SK-N-SH (cell line): ENCODE data around the gene FGD3. TPM values are rescaled to one million over a fixed set of nuclear protein-coding genes. Genes with fewer than 3 reads are reported as not detected.

Experiments used
- CTCF ChIA-PET: fragments of 300-600, 350-600 bp; formaldehyde crosslinking; extraction: SDS; loops from one replicate; lab custom pipeline; 2021; lab: Yijun Ruan, JAX
- POLR2A ChIA-PET: fragments of 350-600 bp; sonication (Branson Sonifier 250); formaldehyde crosslinking; extraction: SDS; loops from one replicate; lab custom pipeline; 2020; ENCODE audit warnings: antibody characterized with exemption, inconsistent platforms; lab: Yijun Ruan, JAX
- DNase-seq: peaks from one replicate; pipeline ENCODE4 v3.0.0; 2012
- H2AFZ ChIP-seq: fragments of 200-600 bp; sonication (generic); 2 replicates; pipeline ENCODE4 v1.8.1; 2016; ENCODE audit warnings: antibody characterized with exemption, mild to moderate bottlenecking, low read depth
- H3F3A ChIP-seq: fragments of 200-600 bp; sonication (generic); replicated peaks from 2 replicates; pipeline ENCODE3; 2016; ENCODE audit warnings: antibody characterized with exemption, mild to moderate bottlenecking; ENCODE audit not compliant: insufficient read depth
- H3K27ac ChIP-seq, 2 experiments: fragments of 200-500 bp in 1 of 2; fragments of 200-600 bp in 1 of 2; sonication (Bioruptor generic) in 1 of 2; sonication (generic), shearing (Covaris generic) in 1 of 2; 2 replicates each; pipeline versions ENCODE4 v1.5.1 to v1.6.1; 2014 to 2016; ENCODE audit warnings: low read depth in 2 of 2, inconsistent platforms in 1 of 2, low read length in 1 of 2, mild to moderate bottlenecking in 1 of 2, mixed read lengths in 1 of 2
- H3K27me3 ChIP-seq: fragments of 200-600 bp; sonication (generic), shearing (Covaris generic); 2 replicates; pipeline ENCODE4 v1.6.1; 2016; ENCODE audit warnings: mixed run types; ENCODE audit not compliant: insufficient read depth
- H3K36me3 ChIP-seq, 2 experiments: fragments of 200-500 bp in 1 of 2; fragments of 200-600 bp in 1 of 2; sonication (Bioruptor generic) in 1 of 2; sonication (generic) in 1 of 2; replicated peaks in 1 of 2; 2 replicates each; pipeline versions ENCODE3 to v1.5.1; 2014 to 2016; ENCODE audit warnings: low read length in 1 of 2, mild to moderate bottlenecking in 1 of 2; ENCODE audit not compliant: insufficient read depth in 2 of 2, control insufficient read depth in 1 of 2
- H3K4me1 ChIP-seq, 2 experiments: fragments of 200-500 bp in 1 of 2; fragments of 200-600 bp in 1 of 2; sonication (Bioruptor generic) in 1 of 2; sonication (generic), shearing (Covaris generic) in 1 of 2; 2 replicates each; pipeline versions ENCODE4 v1.5.1 to v1.6.1; 2014 to 2016; ENCODE audit warnings: low read depth in 1 of 2, low read length in 1 of 2, mixed run types in 1 of 2; ENCODE audit not compliant: insufficient read depth in 2 of 2, control insufficient read depth in 1 of 2
- H3K4me2 ChIP-seq: fragments of 200-600 bp; sonication (generic), shearing (Covaris generic); 2 replicates; pipeline ENCODE4 v1.6.1; 2017; ENCODE audit warnings: mixed run types
- H3K4me3 ChIP-seq, 2 experiments: fragments of 200-500 bp in 1 of 2; fragments of 200-600 bp in 1 of 2; sonication (Bioruptor generic) in 1 of 2; sonication (generic), shearing (Covaris generic) in 1 of 2; 2 replicates each; pipeline versions ENCODE4 v1.5.1 to v1.8.1; 2014 to 2016; ENCODE audit warnings: low read depth in 2 of 2, inconsistent platforms in 1 of 2, low read length in 1 of 2, mild to moderate bottlenecking in 1 of 2, mixed read lengths in 1 of 2, moderate library complexity in 1 of 2
- H3K79me2 ChIP-seq: fragments of 200-600 bp; sonication (generic); 2 replicates; pipeline ENCODE4 v1.8.1; 2017; ENCODE audit warnings: mild to moderate bottlenecking; ENCODE audit not compliant: insufficient read depth
- H3K9ac ChIP-seq: fragments of 200-600 bp; sonication (generic); 2 replicates; pipeline ENCODE4 v1.6.1; 2017; ENCODE audit warnings: mixed run types
- H3K9me2 ChIP-seq: fragments of 200-600 bp; sonication (generic); 2 replicates; pipeline ENCODE4 v1.6.1; 2017; ENCODE audit warnings: mixed run types
- H3K9me3 ChIP-seq: fragments of 200-600 bp; sonication (generic); 2 replicates; pipeline ENCODE4 v1.6.1; 2017; ENCODE audit warnings: mixed run types, mild to moderate bottlenecking, moderate library complexity
- H4K20me1 ChIP-seq: fragments of 200-600 bp; sonication (generic); 2 replicates; pipeline ENCODE4 v1.6.1; 2017; ENCODE audit warnings: mild to moderate bottlenecking, mixed run types; ENCODE audit not compliant: insufficient read depth
- CHD2 ChIP-seq: fragments of 150-350 bp; IDR thresholded peaks from 2 replicates; pipeline ENCODE4 v1.6.1; 2018; ENCODE audit warnings: low read length; ENCODE audit not compliant: partially characterized antibody
- EP300 ChIP-seq, 2 experiments: IDR thresholded peaks; 2 replicates each; pipeline versions ENCODE4 v1.4.0 to v1.6.1; 2012; ENCODE audit warnings: borderline replicate concordance in 1 of 2, low read depth in 1 of 2, low read length in 1 of 2
- EZH2phosphoT487 ChIP-seq: fragments of 200-600 bp; sonication (generic); IDR thresholded peaks from 2 replicates; pipeline ENCODE4 v1.6.1; 2017; ENCODE audit warnings: low read depth, mixed run types, mild to moderate bottlenecking, antibody characterized with exemption, moderate library complexity, borderline replicate concordance
- FOSL2 ChIP-seq: IDR thresholded peaks from 2 replicates; pipeline ENCODE4 v1.4.0; 2012; ENCODE audit warnings: low read depth, mild to moderate bottlenecking, moderate library complexity, borderline replicate concordance
- JUND ChIP-seq: IDR thresholded peaks from 2 replicates; pipeline ENCODE4 v1.4.0; 2012
- MXI1 ChIP-seq: IDR thresholded peaks from 2 replicates; pipeline ENCODE4 v1.6.1; 2012; ENCODE audit warnings: mild to moderate bottlenecking, low read depth, low read length, improper control_type of control experiment
- NFIC ChIP-seq: IDR thresholded peaks from 2 replicates; pipeline ENCODE4 v1.4.0; 2012; ENCODE audit warnings: borderline replicate concordance
- POLR2AphosphoS5 ChIP-seq: IDR thresholded peaks from 2 replicates; pipeline ENCODE4 v1.6.1; 2012; ENCODE audit warnings: low read depth, low read length
- RCOR1 ChIP-seq: fragments of 150-350 bp; IDR thresholded peaks from 2 replicates; pipeline ENCODE4 v1.6.1; 2017; ENCODE audit warnings: antibody characterized with exemption, low read length
- RFX5 ChIP-seq: IDR thresholded peaks from 2 replicates; pipeline ENCODE4 v1.6.1; 2012; ENCODE audit warnings: mild to moderate bottlenecking, improper control_type of control experiment, low read length
- TAF1 ChIP-seq: IDR thresholded peaks from 2 replicates; pipeline ENCODE4 v1.6.1; 2012; ENCODE audit warnings: low read depth, mild to moderate bottlenecking, low read length, moderate library complexity, borderline replicate concordance
- TCF12 ChIP-seq: IDR thresholded peaks from 2 replicates; pipeline ENCODE4 v1.4.0; 2012
- TEAD4 ChIP-seq: IDR thresholded peaks from 2 replicates; pipeline ENCODE4 v1.4.0; 2012; ENCODE audit warnings: mild to moderate bottlenecking, borderline replicate concordance; ENCODE audit not compliant: insufficient read depth
- WGBS: methylation state at CpG from one replicate; pipeline ENCODE4 v1.1.6; 2017; ENCODE audit warnings: low lambda C conversion rate; 5-methylcytosine and 5-hydroxymethylcytosine counted together
- polyA plus RNA-seq, 3 experiments: library from polyadenylated mRNA; depleted of rRNA; stranded (reverse); fragments of >200 nt; gene quantifications; 2 replicates each; pipeline ENCODE4 v1.2.3, GENCODE V29; 2012
- TF ChIP-seq, protein P1 (sequence below): IDR thresholded peaks from 2 replicates; pipeline ENCODE4 v1.4.0; 2012; ENCODE audit warnings: low read depth, borderline replicate concordance
- TF ChIP-seq, protein P2 (sequence below): fragments of 150-350 bp; IDR thresholded peaks from 2 replicates; pipeline ENCODE4 v1.6.1; 2017; ENCODE audit warnings: antibody characterized with exemption, low read length, low read depth, borderline replicate concordance
- TF ChIP-seq, protein P3 (sequence below): IDR thresholded peaks from 2 replicates; pipeline ENCODE4 v1.6.1; 2012; ENCODE audit warnings: mild to moderate bottlenecking, low read depth, low read length, moderate library complexity
- TF ChIP-seq, protein P4 (sequence below): IDR thresholded peaks from 2 replicates; pipeline ENCODE4; 2012
- TF ChIP-seq, protein P5 (sequence below): fragments of 150-350 bp; IDR thresholded peaks from 2 replicates; pipeline ENCODE4 v1.6.1; 2016; ENCODE audit warnings: mild to moderate bottlenecking, low read depth, low read length
- TF ChIP-seq, protein P6 (sequence below): IDR thresholded peaks from 2 replicates; pipeline ENCODE4 v1.4.0; 2012; ENCODE audit warnings: low read depth

Gene FGD3
- polyA plus RNA-seq, 1 of the 3 experiments (the other 2 are of a cell fraction), result not detected

DNA sequence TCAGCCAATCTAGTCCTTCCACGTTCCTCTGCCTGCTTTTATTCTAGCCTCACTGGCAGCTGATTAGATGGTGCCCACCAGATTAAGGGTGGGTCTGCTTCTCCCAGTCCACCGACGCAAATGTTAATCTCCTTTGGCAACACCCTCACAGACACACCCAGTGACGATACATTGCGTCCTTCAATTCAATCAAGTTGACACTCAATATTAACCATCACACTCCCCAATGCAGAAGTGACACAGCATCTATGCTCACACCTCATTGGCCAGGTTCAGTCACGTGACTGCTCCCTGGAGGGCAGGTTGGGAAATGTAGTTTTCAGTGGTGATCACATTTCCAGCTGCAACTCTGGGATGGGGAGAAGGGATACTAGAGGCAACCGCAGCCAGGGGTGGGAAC is 124.1 kb downstream of the FGD3 start:
- Histone ChIP-seq H3F3A (no peaks in the 10 kb centered on the region), H3K4me3 (no peak overlapping the region), H2AFZ (no peak overlapping the region), H3K9ac (no peak overlapping the region), H3K27ac (peak overlapping the region in 1 of 2 experiments; percentile 77; a peak in 1 of 4 replicates), H3K4me1 (peaks cover 0 to 18% of the 10 kb centered on the region in 2 experiments; a peak in 1 of 4 replicates), H3K79me2 (no peaks in the 10 kb centered on the region), H3K9me2 (no peaks in the 10 kb centered on the region), H3K4me2 (no peak overlapping the region), H4K20me1 (no peaks in the 10 kb centered on the region), H3K27me3 (no peaks in the 10 kb centered on the region), H3K9me3 (no peaks in the 10 kb centered on the region), H3K36me3 (no peaks in the 10 kb centered on the region)
- peak; percentile 69 for DNase-seq
- ChIA-PET CTCF (interaction anchor here (0.6 kb wide), 1 partner anchor 24 kb away, joined by 3 read pairs; no protein-coding TSS in a partner anchor), POLR2A (no interaction called here)
- no peak for TF ChIP-seq TAF1
- no peak for TF ChIP-seq RCOR1
- TF ChIP-seq, protein P1, sequence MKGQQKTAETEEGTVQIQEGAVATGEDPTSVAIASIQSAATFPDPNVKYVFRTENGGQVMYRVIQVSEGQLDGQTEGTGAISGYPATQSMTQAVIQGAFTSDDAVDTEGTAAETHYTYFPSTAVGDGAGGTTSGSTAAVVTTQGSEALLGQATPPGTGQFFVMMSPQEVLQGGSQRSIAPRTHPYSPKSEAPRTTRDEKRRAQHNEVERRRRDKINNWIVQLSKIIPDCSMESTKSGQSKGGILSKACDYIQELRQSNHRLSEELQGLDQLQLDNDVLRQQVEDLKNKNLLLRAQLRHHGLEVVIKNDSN, result peak; percentile 91
- TF ChIP-seq JUND, result no peak
- TF ChIP-seq, protein P2, sequence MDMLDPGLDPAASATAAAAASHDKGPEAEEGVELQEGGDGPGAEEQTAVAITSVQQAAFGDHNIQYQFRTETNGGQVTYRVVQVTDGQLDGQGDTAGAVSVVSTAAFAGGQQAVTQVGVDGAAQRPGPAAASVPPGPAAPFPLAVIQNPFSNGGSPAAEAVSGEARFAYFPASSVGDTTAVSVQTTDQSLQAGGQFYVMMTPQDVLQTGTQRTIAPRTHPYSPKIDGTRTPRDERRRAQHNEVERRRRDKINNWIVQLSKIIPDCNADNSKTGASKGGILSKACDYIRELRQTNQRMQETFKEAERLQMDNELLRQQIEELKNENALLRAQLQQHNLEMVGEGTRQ, result peak; percentile 21; the same call in 1 of the 2 replicates
- TF ChIP-seq TCF12, result no peak
- 83% methylated on average over 6 of the region's 7 CpGs for WGBS

DNA sequence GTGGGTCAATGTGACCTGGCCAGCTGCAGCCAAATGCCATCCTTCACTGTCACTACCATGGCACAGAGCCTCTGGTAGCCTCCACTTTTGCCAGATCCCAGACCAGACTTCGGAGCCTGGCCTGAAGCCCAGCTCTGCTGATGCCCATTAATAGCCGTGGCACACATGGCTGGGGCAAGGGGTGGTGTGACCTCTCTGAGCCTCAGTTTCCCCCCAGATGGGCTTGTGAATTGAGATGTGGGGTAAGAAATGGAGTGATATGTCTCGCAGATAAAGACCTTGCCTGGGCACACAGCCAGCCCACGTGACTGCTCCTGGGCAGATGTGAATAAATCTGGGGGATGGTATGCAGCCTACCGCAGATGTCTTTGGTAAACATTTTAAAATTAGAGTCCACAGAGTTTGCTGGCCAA is 125.1 kb downstream of the FGD3 start:
- ChIA-PET CTCF (interaction anchor here (1.0 kb wide), 1 partner anchor 37 kb away, joined by 4 read pairs; no protein-coding TSS in a partner anchor), POLR2A (interaction anchor here (0.6 kb wide), 1 partner anchor 380 kb away, joined by 3 read pairs; no protein-coding TSS in a partner anchor)
- H3K9me2 ChIP-seq, result no peaks in the 10 kb centered on the region
- no peaks in the 10 kb centered on the region for H3K27me3 ChIP-seq
- H3K36me3 ChIP-seq, result no peaks in the 10 kb centered on the region
- no peak overlapping the region for H3K9ac ChIP-seq
- no peak overlapping the region for H3K4me3 ChIP-seq
- no peaks in the 10 kb centered on the region for H3K79me2 ChIP-seq
- 8% methylated on average over 5 of the region's 5 CpGs for WGBS
- DNase-seq, result peak; percentile 74
- H3K9me3 ChIP-seq, result no peaks in the 10 kb centered on the region
- peaks cover 0 to 18% of the 10 kb centered on the region in 2 experiments; a peak in 1 of 4 replicates for H3K4me1 ChIP-seq
- H3F3A ChIP-seq, result no peaks in the 10 kb centered on the region
- H3K4me2 ChIP-seq, result no peak overlapping the region
- no peaks in the 10 kb centered on the region for H4K20me1 ChIP-seq
- no peak overlapping the region for H2AFZ ChIP-seq
- peak overlapping the region in 1 of 2 experiments; percentile 77; a peak in 2 of 4 replicates for H3K27ac ChIP-seq
- peak; percentile 30 for TF ChIP-seq CHD2
- no peak for TF ChIP-seq POLR2AphosphoS5
- TF ChIP-seq, protein P3, sequence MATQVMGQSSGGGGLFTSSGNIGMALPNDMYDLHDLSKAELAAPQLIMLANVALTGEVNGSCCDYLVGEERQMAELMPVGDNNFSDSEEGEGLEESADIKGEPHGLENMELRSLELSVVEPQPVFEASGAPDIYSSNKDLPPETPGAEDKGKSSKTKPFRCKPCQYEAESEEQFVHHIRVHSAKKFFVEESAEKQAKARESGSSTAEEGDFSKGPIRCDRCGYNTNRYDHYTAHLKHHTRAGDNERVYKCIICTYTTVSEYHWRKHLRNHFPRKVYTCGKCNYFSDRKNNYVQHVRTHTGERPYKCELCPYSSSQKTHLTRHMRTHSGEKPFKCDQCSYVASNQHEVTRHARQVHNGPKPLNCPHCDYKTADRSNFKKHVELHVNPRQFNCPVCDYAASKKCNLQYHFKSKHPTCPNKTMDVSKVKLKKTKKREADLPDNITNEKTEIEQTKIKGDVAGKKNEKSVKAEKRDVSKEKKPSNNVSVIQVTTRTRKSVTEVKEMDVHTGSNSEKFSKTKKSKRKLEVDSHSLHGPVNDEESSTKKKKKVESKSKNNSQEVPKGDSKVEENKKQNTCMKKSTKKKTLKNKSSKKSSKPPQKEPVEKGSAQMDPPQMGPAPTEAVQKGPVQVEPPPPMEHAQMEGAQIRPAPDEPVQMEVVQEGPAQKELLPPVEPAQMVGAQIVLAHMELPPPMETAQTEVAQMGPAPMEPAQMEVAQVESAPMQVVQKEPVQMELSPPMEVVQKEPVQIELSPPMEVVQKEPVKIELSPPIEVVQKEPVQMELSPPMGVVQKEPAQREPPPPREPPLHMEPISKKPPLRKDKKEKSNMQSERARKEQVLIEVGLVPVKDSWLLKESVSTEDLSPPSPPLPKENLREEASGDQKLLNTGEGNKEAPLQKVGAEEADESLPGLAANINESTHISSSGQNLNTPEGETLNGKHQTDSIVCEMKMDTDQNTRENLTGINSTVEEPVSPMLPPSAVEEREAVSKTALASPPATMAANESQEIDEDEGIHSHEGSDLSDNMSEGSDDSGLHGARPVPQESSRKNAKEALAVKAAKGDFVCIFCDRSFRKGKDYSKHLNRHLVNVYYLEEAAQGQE, result no peak
- TF ChIP-seq, protein P4, sequence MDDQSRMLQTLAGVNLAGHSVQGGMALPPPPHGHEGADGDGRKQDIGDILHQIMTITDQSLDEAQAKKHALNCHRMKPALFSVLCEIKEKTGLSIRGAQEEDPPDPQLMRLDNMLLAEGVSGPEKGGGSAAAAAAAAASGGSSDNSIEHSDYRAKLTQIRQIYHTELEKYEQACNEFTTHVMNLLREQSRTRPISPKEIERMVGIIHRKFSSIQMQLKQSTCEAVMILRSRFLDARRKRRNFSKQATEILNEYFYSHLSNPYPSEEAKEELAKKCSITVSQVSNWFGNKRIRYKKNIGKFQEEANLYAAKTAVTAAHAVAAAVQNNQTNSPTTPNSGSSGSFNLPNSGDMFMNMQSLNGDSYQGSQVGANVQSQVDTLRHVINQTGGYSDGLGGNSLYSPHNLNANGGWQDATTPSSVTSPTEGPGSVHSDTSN, result peak; percentile 64
- TF ChIP-seq FOSL2, result no peak
- no peak for TF ChIP-seq TCF12
- no peak; the same call in 1 of the 2 replicates for TF ChIP-seq NFIC
- TF ChIP-seq EP300 (IDR thresholded peaks at IDR 0.05; ENCODE audit: borderline replicate concordance in 1 of 2, low read depth in 1 of 2, low read length in 1 of 2), result peak in 1 of 2 experiments; percentile 18; a peak in 1 of 4 replicates
- TF ChIP-seq, protein P5, sequence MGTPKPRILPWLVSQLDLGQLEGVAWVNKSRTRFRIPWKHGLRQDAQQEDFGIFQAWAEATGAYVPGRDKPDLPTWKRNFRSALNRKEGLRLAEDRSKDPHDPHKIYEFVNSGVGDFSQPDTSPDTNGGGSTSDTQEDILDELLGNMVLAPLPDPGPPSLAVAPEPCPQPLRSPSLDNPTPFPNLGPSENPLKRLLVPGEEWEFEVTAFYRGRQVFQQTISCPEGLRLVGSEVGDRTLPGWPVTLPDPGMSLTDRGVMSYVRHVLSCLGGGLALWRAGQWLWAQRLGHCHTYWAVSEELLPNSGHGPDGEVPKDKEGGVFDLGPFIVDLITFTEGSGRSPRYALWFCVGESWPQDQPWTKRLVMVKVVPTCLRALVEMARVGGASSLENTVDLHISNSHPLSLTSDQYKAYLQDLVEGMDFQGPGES, result no peak
- TF ChIP-seq TEAD4, result no peak
- no peak; the same call in 1 of the 2 replicates for TF ChIP-seq MXI1
- no peak for TF ChIP-seq RFX5
- TF ChIP-seq, protein P6, sequence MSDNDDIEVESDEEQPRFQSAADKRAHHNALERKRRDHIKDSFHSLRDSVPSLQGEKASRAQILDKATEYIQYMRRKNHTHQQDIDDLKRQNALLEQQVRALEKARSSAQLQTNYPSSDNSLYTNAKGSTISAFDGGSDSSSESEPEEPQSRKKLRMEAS, result no peak
- TF ChIP-seq EZH2phosphoT487, result no peak
- TF ChIP-seq RCOR1, result peak; percentile 16; the same call in 1 of the 2 replicates
